Common myeloid progenitor, CD34-positive (primary cell): Measurements from ENCODE around the gene EVL.
A peak's percentile ranks its signal among the peaks of the same experiment; 100 is the strongest.

ENCODE experiments used
- CTCF ChIA-PET: fragments of 350-600 bp; sonication (Branson Sonifier 250); formaldehyde crosslinking; loops from one replicate; lab custom pipeline; 2021; ENCODE audit warnings: antibody characterized with exemption; lab: Charles Lee
- POLR2A ChIA-PET: fragments of 350-600 bp; sonication (Branson Sonifier 250); formaldehyde crosslinking; loops from one replicate; lab custom pipeline; 2021; ENCODE audit warnings: antibody characterized with exemption; lab: Charles Lee
- DNase-seq, 3 donors: peaks; one replicate each; pipeline versions ENCODE4 v3.0.0 to v3.0.0-alpha.2; 2013
- H3K27ac ChIP-seq, 2 experiments: 1 replicate in 1 of 2; 2 replicates in 1 of 2; pipeline ENCODE4 v1.7.0; 2013; ENCODE audit warnings: inconsistent platforms in 2 of 2, low read length in 2 of 2, mild to moderate bottlenecking in 2 of 2, low read depth in 1 of 2, moderate library complexity in 1 of 2; ENCODE audit not compliant: severe bottlenecking in 2 of 2, insufficient read depth in 1 of 2, poor library complexity in 1 of 2
- H3K27me3 ChIP-seq, 5 experiments: replicated peaks in 2 of 5; 1 replicate in 3 of 5; 2 replicates in 2 of 5; pipeline versions ENCODE4 v1.6.1 to v1.7.0; 2013; ENCODE audit warnings: low read length in 4 of 5, mild to moderate bottlenecking in 2 of 5, moderate library complexity in 2 of 5, inconsistent platforms in 1 of 5; ENCODE audit not compliant: insufficient read depth in 5 of 5, control insufficient read depth in 4 of 5
- H3K36me3 ChIP-seq, 4 experiments: 1 replicate in 2 of 4; 2 replicates in 2 of 4; pipeline versions ENCODE4 v1.6.1 to v1.7.0; 2013; ENCODE audit warnings: low read length in 3 of 4, control low read depth in 1 of 4, mild to moderate bottlenecking in 1 of 4; ENCODE audit not compliant: control insufficient read depth in 4 of 4, insufficient read depth in 4 of 4
- H3K4me1 ChIP-seq, 4 experiments: 1 replicate in 3 of 4; 2 replicates in 1 of 4; pipeline versions ENCODE4 v1.6.1 to v1.7.1; 2013; ENCODE audit warnings: low read length in 3 of 4, mild to moderate bottlenecking in 3 of 4, control low read depth in 1 of 4, inconsistent platforms in 1 of 4, moderate library complexity in 1 of 4; ENCODE audit not compliant: control insufficient read depth in 4 of 4, insufficient read depth in 4 of 4; ENCODE audit errors: control extremely low read depth in 1 of 4
- H3K4me3 ChIP-seq, 7 experiments: 1 replicate in 4 of 7; 2 replicates in 3 of 7; pipeline versions ENCODE4 v1.5.1 to v1.7.0; 2013; ENCODE audit warnings: mild to moderate bottlenecking in 7 of 7, low read length in 6 of 7, moderate library complexity in 6 of 7, inconsistent platforms in 2 of 7, low read depth in 2 of 7, control low read depth in 1 of 7; ENCODE audit not compliant: insufficient read depth in 4 of 7, control insufficient read depth in 1 of 7; ENCODE audit errors: extremely low read depth in 1 of 7
- H3K9me3 ChIP-seq, 5 experiments: 1 replicate in 4 of 5; 2 replicates in 1 of 5; pipeline versions ENCODE4 v1.6.1 to v1.7.1; 2013; ENCODE audit warnings: low read length in 4 of 5, mild to moderate bottlenecking in 2 of 5, inconsistent platforms in 1 of 5, low read depth in 1 of 5, moderate library complexity in 1 of 5; ENCODE audit not compliant: control insufficient read depth in 4 of 5, insufficient read depth in 2 of 5; ENCODE audit errors: control extremely low read depth in 1 of 5
- WGBS: methylation state at CpG from one replicate; pipeline ENCODE4 v1.1.5; 2013; ENCODE audit not compliant: insufficient coverage; 5-methylcytosine and 5-hydroxymethylcytosine counted together

Gene EVL

GRCh38 chr14:100031506-100032281 lies 33.5 kb upstream of the EVL start:
- POLR2A ChIA-PET, result no interaction called here
- Histone ChIP-seq H3K9me3 (no peaks in the 10 kb centered on the region), H3K4me1 (peaks cover 2 to 23% (median 4%) of the 10 kb centered on the region in 4 experiments), H3K27ac (no peak overlapping the region), H3K27me3 (no peaks in the 10 kb centered on the region), H3K4me3 (peak overlapping the region in 1 of 7 experiments; percentile 34), H3K36me3 (no peaks in the 10 kb centered on the region)
- CTCF ChIA-PET, result interaction anchor here (1.0 to 1.6 kb wide), 7 partner anchors 8 to 80 kb away, joined by 3 to 4 read pairs (median 3); no protein-coding TSS in a partner anchor
- peak in 2 of 3 donors; percentile 53 to 55 for DNase-seq
- WGBS, result 93% methylated on average over 4 of the region's 7 CpGs

- CTCF ChIA-PET, result interaction anchor here (0.6 to 1.5 kb wide), 6 partner anchors 8 to 63 kb away, joined by 3 to 4 read pairs (median 3); no protein-coding TSS in a partner anchor
- no peak for DNase-seq
- H3K27ac ChIP-seq, result no peak overlapping the region
- H3K9me3 ChIP-seq, result no peaks in the 10 kb centered on the region
- no CpG with 5 or more reads among the region's 1 CpG for WGBS
- no peaks in the 10 kb centered on the region for H3K27me3 ChIP-seq
- POLR2A ChIA-PET, result no interaction called here
- H3K36me3 ChIP-seq, result no peaks in the 10 kb centered on the region
- H3K4me3 ChIP-seq, result no peak overlapping the region
- peaks cover 2 to 23% (median 4%) of the 10 kb centered on the region in 4 experiments for H3K4me1 ChIP-seq
Observed at GRCh38 chr14:100032738-100033137, 32.5 kb upstream of the EVL start.

- Histone ChIP-seq H3K4me3 (no peak overlapping the region), H3K9me3 (no peaks in the 10 kb centered on the region), H3K36me3 (no peaks in the 10 kb centered on the region), H3K27me3 (no peaks in the 10 kb centered on the region), H3K27ac (no peak overlapping the region), H3K4me1 (peaks cover 2 to 23% (median 4%) of the 10 kb centered on the region in 4 experiments)
- no peak for DNase-seq
- 97% methylated on average over 4 of the region's 5 CpGs for WGBS
- ChIA-PET CTCF (interaction anchor here (0.6 to 1.4 kb wide), 8 partner anchors 9 to 63 kb away, joined by 3 to 4 read pairs (median 3); no protein-coding TSS in a partner anchor), POLR2A (no interaction called here)
Observed at GRCh38 chr14:100033347-100034075, 31.7 kb upstream of the EVL start.

GRCh38 chr14:100034468-100034867 lies 30.8 kb upstream of the EVL start:
- H3K4me1 ChIP-seq, result peaks cover 2 to 23% (median 4%) of the 10 kb centered on the region in 4 experiments
- POLR2A ChIA-PET, result interaction anchor here (0.6 kb wide), 1 partner anchor 541 kb away, joined by 4 read pairs; no protein-coding TSS in a partner anchor
- no peak for DNase-seq
- H3K4me3 ChIP-seq, result no peak overlapping the region
- H3K27me3 ChIP-seq, result no peaks in the 10 kb centered on the region
- no peaks in the 10 kb centered on the region for H3K9me3 ChIP-seq
- no peak overlapping the region for H3K27ac ChIP-seq
- H3K36me3 ChIP-seq, result no peaks in the 10 kb centered on the region
- whole genome bisulfite sequencing, result 98% methylated on average over 4 of the region's 4 CpGs
- CTCF ChIA-PET, result interaction anchor here (0.7 to 1.4 kb wide), 4 partner anchors 32 to 74 kb away, joined by 3 to 4 read pairs (median 4); no protein-coding TSS in a partner anchor

- Histone ChIP-seq H3K27ac (no peak overlapping the region), H3K9me3 (no peaks in the 10 kb centered on the region), H3K27me3 (no peaks in the 10 kb centered on the region), H3K4me3 (no peak overlapping the region), H3K4me1 (peaks cover 2 to 27% (median 4%) of the 10 kb centered on the region in 4 experiments), H3K36me3 (no peaks in the 10 kb centered on the region)
- ChIA-PET CTCF (interaction anchor here (0.7 to 1.2 kb wide), 4 partner anchors 31 to 117 kb away, joined by 3 to 4 read pairs (median 4); no protein-coding TSS in a partner anchor), POLR2A (interaction anchor here (0.6 kb wide), 1 partner anchor 540 kb away, joined by 4 read pairs; no protein-coding TSS in a partner anchor)
- no peak for DNase-seq
Observed at GRCh38 chr14:100034961-100035500, 30.2 kb upstream of the EVL start.

- POLR2A ChIA-PET, result no interaction called here
Observed at GRCh38 chr14:100035700-100036099, 29.5 kb upstream of the EVL start.

More at GRCh38 chr14:100035700-100036099, 29.5 kb upstream of the EVL start:
- no peak for DNase-seq
- Histone ChIP-seq H3K4me3 (no peak overlapping the region), H3K27me3 (no peaks in the 10 kb centered on the region), H3K27ac (no peak overlapping the region), H3K4me1 (peaks cover 2 to 32% (median 4%) of the 10 kb centered on the region in 4 experiments), H3K9me3 (no peaks in the 10 kb centered on the region), H3K36me3 (no peaks in the 10 kb centered on the region)
- CTCF ChIA-PET, result interaction anchor here (0.7 to 1.6 kb wide), 4 partner anchors 36 to 116 kb away, joined by 3 to 8 read pairs (median 4); no protein-coding TSS in a partner anchor
- 100% methylated on average over 1 of the region's 2 CpGs for whole genome bisulfite sequencing
